HL-60/S4 (cell line): ENCODE measurements around the gene ANLN.
"Not testable (repeated sequence)": the region's sequence is repeated elsewhere in the genome, so short reads cannot be mapped to it uniquely, and the experiment has no call there.

ENCODE experiments used
- in situ Hi-C: fragments of 300-500 bp; cut with MboI; formaldehyde crosslinking; loops from 2 replicates; pipeline ENCODE4 v1.14.3; 2022; ENCODE audit warnings: low sequenced_read_pairs

The ANLN gene

DNA sequence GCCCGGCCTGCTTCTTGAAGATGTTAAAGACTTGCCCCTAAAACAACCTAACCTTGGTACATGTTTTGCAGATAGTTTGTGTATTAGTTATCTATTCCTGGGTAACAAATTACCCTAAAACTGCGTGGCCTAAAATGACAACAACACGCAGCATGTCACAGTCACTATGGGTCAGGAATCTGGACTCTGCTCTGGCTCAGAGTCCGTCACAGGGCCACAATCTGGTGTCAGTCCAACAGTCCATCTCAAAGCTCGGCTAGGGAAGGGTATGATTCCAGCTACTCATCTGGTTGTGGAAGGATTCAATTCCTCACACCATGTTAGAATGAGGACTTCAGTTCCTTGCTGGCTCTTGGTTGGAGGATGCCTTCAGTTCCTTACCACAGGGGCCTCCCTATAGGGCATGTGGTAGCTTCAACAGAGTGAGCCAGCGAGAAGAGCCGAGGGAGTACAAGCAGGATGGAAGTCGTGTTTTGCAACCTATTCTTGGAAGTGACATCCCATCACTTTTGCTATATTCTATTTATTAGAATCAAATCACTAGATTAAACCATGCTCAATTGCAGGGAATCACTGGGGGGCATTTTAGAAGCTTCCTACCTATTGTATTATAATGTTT, 71.3 kb downstream of the ANLN start:
- in situ Hi-C loops = no loop called here

- in situ Hi-C loops = no loop called here
Observed at GRCh38 chr7:36462551-36463137, 73.0 kb downstream of the ANLN start.

DNA sequence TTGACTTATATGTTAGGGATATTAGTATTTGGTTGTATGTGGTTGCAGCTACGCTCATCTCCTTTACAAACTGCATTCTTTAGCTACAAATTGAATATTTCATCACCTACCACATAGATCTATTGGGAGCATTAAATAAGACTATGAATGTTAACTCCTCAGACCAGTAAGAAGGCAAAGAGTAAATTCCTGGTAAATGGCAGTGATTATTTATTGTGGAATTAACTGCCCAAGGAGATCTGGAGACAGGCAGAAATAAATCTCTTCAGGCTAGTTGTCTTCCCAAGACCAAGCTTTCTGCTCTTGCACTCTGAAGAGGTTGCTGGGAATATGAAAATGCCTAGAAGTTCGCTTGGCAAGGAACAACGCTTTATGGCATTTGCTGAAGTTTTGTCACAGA, 74.6 kb downstream of the ANLN start:
- in situ Hi-C loops = no loop called here

- in situ Hi-C loops = not testable (repeated sequence)
Observed at GRCh38 chr7:36466001-36466400, 76.3 kb downstream of the ANLN start.

DNA sequence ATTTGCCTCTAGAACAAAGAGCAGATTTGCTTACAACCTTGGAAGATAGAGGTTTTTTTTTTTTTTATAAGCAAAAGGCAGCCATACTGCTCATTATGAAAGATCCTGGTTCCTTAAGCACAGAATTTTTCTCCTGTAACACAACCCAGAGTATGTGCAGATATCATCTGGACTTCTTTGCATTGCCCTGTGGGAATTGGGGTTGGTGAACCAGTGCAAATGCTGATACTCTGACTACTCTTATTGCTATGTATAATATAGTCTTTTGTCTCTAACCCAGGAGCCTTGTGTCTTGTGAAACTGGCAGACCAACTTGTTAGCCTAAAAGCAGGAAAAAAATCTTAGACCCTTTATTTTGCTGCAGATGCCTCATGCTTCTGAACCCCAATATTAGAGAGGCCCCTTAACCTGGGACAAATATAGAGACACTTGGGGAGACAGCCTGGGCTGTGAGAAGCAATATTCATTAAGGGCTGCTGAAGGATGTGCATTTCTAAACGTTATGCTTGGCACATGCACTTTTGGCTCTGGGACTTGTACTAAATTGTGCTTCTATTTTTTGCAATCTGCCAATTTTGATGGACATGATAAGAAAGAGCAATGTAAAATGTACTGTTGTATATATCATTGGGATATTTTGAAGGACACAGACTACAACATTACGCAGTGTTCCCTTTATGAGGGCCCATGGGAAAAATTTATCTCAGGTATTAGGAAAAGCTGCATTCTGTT, 78.9 kb downstream of the ANLN start:
- in situ Hi-C loops = no loop called here

GRCh38 chr7:36469236-36469635, 79.6 kb downstream of the ANLN start:
- in situ Hi-C loops = no loop called here

DNA sequence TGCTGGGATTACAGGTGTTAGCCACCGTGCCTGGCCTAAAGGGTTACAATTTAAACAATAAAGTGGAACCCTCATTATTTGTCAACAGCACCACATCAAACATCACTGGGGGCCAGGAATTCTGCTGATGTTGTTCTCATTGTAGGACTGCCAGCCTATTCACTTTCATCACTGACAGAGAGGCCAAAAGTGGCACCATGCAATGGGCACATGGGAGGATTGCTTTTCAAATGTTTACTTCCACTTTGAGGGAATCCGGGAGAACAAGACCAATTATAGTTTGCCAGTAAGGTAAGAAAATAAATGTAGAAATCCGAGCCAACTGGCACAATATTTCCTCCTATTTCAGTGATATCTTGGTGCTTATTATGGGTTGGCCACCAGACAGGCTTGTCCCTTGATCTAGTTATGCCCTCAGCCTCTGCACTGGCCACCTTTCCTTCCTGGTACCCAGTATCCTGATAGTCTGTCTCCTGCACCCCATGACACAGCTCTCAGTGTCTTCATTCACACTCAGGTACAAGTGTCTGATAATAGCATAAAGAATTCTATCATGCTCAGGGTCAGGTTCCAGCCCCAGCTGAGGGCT, 82.6 kb downstream of the ANLN start:
- in situ Hi-C loops = loop anchor here (10.0 kb wide), 1 partner anchor 733 kb away; no protein-coding TSS in a partner anchor

GRCh38 chr7:36473454-36474282, 84.0 kb downstream of the ANLN start:
- in situ Hi-C loops = loop anchor here (10.0 kb wide), 1 partner anchor 731 kb away; no protein-coding TSS in a partner anchor

DNA sequence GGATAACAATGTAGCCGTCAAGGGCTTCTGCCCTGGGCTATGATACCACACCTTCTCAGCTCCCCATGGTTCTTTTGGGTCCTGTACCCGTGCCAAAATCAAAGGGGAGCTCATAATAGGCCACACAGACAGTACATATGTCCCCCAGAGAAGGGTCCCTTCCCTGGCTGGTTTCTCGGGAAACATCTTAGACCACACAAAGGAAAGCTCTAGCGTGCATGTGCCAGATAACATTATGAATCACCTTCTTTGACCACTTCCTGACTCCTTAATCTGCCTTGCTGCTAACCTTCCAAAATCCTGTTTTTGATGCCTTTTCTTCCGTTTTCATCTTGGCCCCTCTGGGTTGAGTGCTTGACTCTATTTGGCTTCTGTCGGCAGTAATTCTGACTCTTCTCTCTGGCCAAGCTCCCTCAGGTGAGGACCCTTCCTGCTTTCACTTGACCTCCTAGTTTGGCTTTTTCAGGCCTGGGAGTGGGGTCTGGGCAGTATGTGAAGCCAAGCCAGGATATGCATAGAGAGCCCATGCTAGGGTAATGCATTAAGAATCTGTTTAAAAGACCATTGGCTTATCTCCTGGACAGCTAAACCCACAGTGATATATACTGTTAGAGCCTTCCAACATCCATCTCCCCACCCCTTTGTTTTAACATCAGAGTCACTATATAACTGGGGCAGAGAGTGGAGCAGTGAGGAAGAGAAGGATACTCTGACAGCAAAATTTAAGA, 84.8 kb downstream of the ANLN start:
- in situ Hi-C loops = loop anchor here (10.0 to 25.0 kb wide), 4 partner anchors 188 to 1363 kb away; partner anchors contain the start of gene NME8

- in situ Hi-C loops = loop anchor here (10.0 to 25.0 kb wide), 4 partner anchors 187 to 1362 kb away; partner anchors contain the start of gene NME8
Observed at GRCh38 chr7:36475011-36475342, 85.3 kb downstream of the ANLN start.

DNA sequence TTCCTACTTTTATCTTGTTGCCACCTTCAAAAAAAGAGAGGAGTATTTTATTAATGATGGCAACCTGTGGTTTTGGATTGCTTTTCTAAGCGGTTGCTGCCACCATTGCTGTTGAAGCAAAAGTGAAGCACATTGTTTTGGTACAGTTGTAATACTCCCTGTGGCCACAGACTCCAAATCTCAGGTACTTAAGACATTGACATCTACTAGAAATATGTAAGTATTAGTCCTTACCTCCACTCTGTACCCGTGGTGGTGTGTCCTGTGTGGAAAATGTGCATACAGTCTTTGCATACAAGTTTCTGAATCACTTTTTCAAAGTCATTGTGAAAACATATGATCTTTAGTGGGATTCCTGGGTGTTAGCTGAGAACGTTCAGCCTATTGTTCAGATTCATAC, 85.7 kb downstream of the ANLN start:
- in situ Hi-C loops = loop anchor here (10.0 to 25.0 kb wide), 4 partner anchors 187 to 1362 kb away; partner anchors contain the start of gene NME8

DNA sequence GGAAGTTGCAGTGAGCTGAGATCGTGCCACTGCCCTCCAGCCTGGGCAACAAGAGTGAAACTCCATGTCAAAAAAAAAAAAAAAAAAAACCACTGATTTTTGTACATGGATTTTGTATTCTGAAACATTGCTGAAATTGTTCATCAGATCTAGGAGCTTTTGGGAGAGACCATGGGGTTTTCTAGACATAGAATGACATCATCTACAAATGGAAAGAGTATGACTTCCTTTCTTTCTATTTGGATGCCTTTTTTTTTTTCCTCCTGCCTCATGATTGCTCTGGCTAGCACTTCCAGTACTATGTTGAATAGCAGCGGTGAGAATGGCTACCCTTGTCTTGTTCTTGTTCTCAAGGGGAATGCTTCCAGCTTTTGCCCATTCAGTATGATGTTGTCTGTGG, 89.1 kb downstream of the ANLN start:
- in situ Hi-C loops = loop anchor here (10.0 to 25.0 kb wide), 4 partner anchors 184 to 1359 kb away; partner anchors contain the start of gene NME8

- in situ Hi-C loops = loop anchor here (25.0 kb wide), 3 partner anchors 178 to 1353 kb away; partner anchors contain the start of gene NME8
Observed at GRCh38 chr7:36483853-36484252, 94.2 kb downstream of the ANLN start.

GRCh38 chr7:36484265-36484664, 94.6 kb downstream of the ANLN start:
- in situ Hi-C loops = loop anchor here (25.0 kb wide), 3 partner anchors 178 to 1353 kb away; partner anchors contain the start of gene NME8

DNA sequence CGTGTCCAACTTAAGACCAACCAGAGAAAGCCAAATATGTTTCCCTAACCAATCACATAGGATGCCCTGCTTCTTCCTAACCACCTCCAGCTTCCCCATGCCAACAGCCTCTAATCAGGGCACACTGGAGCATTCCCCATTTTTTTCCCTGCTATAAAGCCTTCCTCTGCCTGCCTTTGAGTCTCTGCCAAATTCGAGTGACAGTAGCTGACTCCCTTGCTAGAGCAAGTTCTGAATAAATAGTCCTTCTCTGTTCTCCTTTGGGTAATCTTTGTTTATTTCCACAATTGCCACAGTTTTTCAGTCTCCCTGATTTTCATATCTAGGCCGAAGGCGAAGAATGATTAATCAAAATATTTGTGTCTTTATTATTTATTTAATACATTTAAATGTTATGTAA, 96.7 kb downstream of the ANLN start:
- in situ Hi-C loops = loop anchor here (25.0 kb wide), 3 partner anchors 176 to 1351 kb away; partner anchors contain the start of gene NME8

GRCh38 chr7:36487756-36488336, 98.2 kb downstream of the ANLN start:
- in situ Hi-C loops = loop anchor here (25.0 kb wide), 3 partner anchors 174 to 1349 kb away; partner anchors contain the start of gene NME8

- in situ Hi-C loops = loop anchor here (25.0 kb wide), 3 partner anchors 174 to 1349 kb away; partner anchors contain the start of gene NME8
Observed at GRCh38 chr7:36488672-36489071, 99.0 kb downstream of the ANLN start.

DNA sequence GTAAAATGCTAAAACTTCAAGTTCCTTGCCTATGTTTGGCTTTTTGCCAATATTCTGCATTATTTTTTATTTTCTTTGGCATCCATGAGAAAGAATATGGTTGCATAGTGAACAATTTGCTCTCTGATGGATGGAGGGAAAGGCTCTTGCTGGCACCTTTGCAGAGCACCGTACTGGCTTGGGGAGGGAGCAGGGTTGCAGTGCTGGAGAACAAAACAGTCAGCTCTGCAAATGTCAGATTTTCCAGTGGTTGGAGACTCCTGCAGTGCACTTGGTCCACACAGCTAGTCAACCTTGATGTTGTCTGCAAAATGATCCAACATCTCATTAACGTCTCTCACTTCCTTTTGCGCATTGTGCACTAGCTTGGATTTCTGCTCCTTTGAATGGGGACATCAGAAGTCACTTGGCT, 100.8 kb downstream of the ANLN start:
- in situ Hi-C loops = loop anchor here (25.0 kb wide), 3 partner anchors 172 to 1347 kb away; partner anchors contain the start of gene NME8

GRCh38 chr7:36491317-36491716, 101.7 kb downstream of the ANLN start:
- in situ Hi-C loops = loop anchor here (25.0 kb wide), 3 partner anchors 171 to 1346 kb away; partner anchors contain the start of gene NME8
